Cardiac septum (tissue), 1 donor: ENCODE results near the gene ZDHHC13. TPM values are rescaled to one million over a fixed set of nuclear protein-coding genes. Genes with fewer than 3 reads are reported as not detected.

Experiments used
- DNase-seq: peaks from one replicate; pipeline ENCODE4 v3.0.0-alpha.2; 2020; ENCODE audit warnings: low spot score
- intact Hi-C: fragments of 100-400 bp; cut with DNase I; formaldehyde crosslinking; loops from one replicate; pipeline ENCODE4 v1.14.0; 2022
- total RNA-seq: library from RNA; stranded (reverse); fragmentation: NEBNext Ultra II Directional; extraction: Animal tissue kit (Norgen Biotek cat#: 25700); gene quantifications from one replicate; pipeline ENCODE4 v1.2.1, GENCODE V29; 2021
- donor health status: DM: no; HTN: no; CAD: no.

ZDHHC13 gene
- total RNA-seq, 1 donor from 2014 or later = 7.8 TPM

- DNase-seq = no peak
- intact Hi-C loops = loop anchor here (2.0 kb wide), 1 partner anchor 392 kb away; no protein-coding TSS in a partner anchor
Observed at GRCh38 chr11:19160847-19161246, 43.9 kb downstream of the ZDHHC13 start.

GRCh38 chr11:19161651-19162050 is 44.7 kb downstream of the ZDHHC13 start:
- no peak for DNase-seq
- intact Hi-C loops = loop anchor here (2.0 kb wide), 1 partner anchor 391 kb away; no protein-coding TSS in a partner anchor

- intact Hi-C loops = no loop called here
- DNase-seq = no peak
Observed at GRCh38 chr11:19162951-19163505, 46.1 kb downstream of the ZDHHC13 start.

GRCh38 chr11:19163617-19164016 is 46.6 kb downstream of the ZDHHC13 start:
- intact Hi-C loops = no loop called here

GRCh38 chr11:19164230-19164855 is 47.4 kb downstream of the ZDHHC13 start:
- intact Hi-C loops = no loop called here
- DNase-seq = no peak

More at GRCh38 chr11:19163617-19164016, 46.6 kb downstream of the ZDHHC13 start:
- no peak for DNase-seq

- DNase-seq = no peak
- intact Hi-C loops = loop anchor here (5.0 kb wide), 2 partner anchors 48 to 88 kb away; partner anchors contain the start of gene ZDHHC13
Observed at GRCh38 chr11:19164881-19165280, 47.9 kb downstream of the ZDHHC13 start.

GRCh38 chr11:19168090-19168489 is 51.1 kb downstream of the ZDHHC13 start:
- intact Hi-C loops = loop anchor here (5.0 kb wide), 2 partner anchors 51 to 91 kb away; partner anchors contain the start of gene ZDHHC13
- no peak for DNase-seq

GRCh38 chr11:19173004-19173689 is 56.2 kb downstream of the ZDHHC13 start:
- no peak for DNase-seq

GRCh38 chr11:19173964-19174638 is 57.1 kb downstream of the ZDHHC13 start:
- DNase-seq = no peak
- intact Hi-C loops = loop anchor here (5.0 kb wide), 1 partner anchor 33 kb away; no protein-coding TSS in a partner anchor

More at GRCh38 chr11:19173004-19173689, 56.2 kb downstream of the ZDHHC13 start:
- intact Hi-C loops = loop anchor here (5.0 kb wide), 1 partner anchor 34 kb away; no protein-coding TSS in a partner anchor

- intact Hi-C loops = no loop called here
- no peak for DNase-seq
Observed at GRCh38 chr11:19176629-19177186, 59.7 kb downstream of the ZDHHC13 start.

- intact Hi-C loops = no loop called here
- no peak for DNase-seq
Observed at GRCh38 chr11:19181531-19182261, 64.7 kb downstream of the ZDHHC13 start.

- no peak for DNase-seq
- intact Hi-C loops = no loop called here
Observed at GRCh38 chr11:19183646-19184045, 66.7 kb downstream of the ZDHHC13 start.

GRCh38 chr11:19185036-19185435 is 68.1 kb downstream of the ZDHHC13 start:
- intact Hi-C loops = no loop called here
- no peak for DNase-seq

- intact Hi-C loops = no loop called here
- no peak for DNase-seq
Observed at GRCh38 chr11:19185516-19186052, 68.6 kb downstream of the ZDHHC13 start.

- DNase-seq = no peak
- intact Hi-C loops = no loop called here
Observed at GRCh38 chr11:19187114-19187832, 70.3 kb downstream of the ZDHHC13 start.

GRCh38 chr11:19187833-19188258 is 70.9 kb downstream of the ZDHHC13 start:
- no peak for DNase-seq
- intact Hi-C loops = no loop called here

GRCh38 chr11:19191530-19192169 is 74.7 kb downstream of the ZDHHC13 start:
- intact Hi-C loops = no loop called here
- no peak for DNase-seq

GRCh38 chr11:19193916-19194315 is 76.9 kb downstream of the ZDHHC13 start:
- intact Hi-C loops = no loop called here
- DNase-seq = no peak
